ENCODE data around the gene RPRD1B.

RPRD1B gene

DNA sequence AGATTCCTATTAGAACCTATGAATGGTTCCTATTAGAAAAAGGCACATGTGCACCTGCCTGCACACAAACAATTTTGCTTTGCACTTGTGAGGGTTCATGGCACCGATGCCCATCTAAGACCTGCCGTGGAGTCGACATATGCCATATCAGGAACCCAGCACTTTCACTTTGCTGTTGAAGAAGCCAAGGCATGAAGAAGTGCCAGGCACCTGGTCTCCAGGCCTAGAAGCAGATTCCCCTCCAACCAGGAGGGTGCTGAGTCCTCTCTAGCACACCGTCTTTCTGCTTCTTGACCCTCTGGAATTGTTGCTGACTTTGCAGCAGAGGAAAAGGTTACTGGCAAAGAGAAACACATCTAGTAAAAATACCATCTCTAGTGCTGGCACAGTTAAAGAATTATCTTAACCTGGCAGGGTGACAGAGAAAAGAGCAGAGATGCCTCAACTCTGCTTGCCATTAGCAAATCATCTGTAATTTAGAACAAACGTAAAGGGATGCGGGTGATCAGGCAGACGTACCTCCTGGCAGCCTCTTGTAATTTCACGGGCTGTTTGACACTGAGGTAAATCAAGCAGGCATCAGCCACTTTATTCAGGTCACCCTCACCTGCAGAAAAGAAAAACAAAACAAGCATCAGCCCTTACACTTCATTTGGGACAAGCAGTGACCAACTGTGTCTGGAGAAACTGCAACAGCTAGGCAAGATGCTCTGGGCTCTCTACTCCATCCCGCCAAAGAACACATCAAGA is 37.5 kb upstream of the RPRD1B start:
- no peak for DNase-seq (ENCODE audit: low spot score)
- TF ChIP-seq, protein P1, sequence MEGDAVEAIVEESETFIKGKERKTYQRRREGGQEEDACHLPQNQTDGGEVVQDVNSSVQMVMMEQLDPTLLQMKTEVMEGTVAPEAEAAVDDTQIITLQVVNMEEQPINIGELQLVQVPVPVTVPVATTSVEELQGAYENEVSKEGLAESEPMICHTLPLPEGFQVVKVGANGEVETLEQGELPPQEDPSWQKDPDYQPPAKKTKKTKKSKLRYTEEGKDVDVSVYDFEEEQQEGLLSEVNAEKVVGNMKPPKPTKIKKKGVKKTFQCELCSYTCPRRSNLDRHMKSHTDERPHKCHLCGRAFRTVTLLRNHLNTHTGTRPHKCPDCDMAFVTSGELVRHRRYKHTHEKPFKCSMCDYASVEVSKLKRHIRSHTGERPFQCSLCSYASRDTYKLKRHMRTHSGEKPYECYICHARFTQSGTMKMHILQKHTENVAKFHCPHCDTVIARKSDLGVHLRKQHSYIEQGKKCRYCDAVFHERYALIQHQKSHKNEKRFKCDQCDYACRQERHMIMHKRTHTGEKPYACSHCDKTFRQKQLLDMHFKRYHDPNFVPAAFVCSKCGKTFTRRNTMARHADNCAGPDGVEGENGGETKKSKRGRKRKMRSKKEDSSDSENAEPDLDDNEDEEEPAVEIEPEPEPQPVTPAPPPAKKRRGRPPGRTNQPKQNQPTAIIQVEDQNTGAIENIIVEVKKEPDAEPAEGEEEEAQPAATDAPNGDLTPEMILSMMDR (IDR thresholded peaks at IDR 0.05; ENCODE audit: extremely low read depth, missing control alignments), result no peak

DNA sequence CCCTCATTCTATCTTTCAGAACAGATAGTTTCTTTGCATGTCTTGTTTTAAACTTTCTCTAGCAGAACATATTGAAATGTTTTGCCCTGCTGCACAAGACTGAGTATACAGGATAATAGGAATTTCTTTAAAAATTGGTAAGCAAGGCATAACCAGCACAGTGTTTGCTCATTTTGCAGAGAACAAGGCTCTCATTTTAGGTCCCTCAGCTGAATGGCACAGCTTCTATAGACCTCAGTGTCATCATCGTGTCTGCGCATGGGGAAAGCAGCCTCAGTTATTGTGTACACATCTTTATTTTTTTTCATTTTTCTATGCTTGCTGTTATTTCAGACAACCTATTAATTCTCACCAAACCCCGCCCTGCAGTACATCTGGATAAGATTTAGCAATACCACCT is 36.0 kb upstream of the RPRD1B start:
- TF ChIP-seq, protein P1 (IDR thresholded peaks at IDR 0.05; ENCODE audit: extremely low read depth, missing control alignments), result no peak
- no peak for DNase-seq (ENCODE audit: low spot score)

DNA sequence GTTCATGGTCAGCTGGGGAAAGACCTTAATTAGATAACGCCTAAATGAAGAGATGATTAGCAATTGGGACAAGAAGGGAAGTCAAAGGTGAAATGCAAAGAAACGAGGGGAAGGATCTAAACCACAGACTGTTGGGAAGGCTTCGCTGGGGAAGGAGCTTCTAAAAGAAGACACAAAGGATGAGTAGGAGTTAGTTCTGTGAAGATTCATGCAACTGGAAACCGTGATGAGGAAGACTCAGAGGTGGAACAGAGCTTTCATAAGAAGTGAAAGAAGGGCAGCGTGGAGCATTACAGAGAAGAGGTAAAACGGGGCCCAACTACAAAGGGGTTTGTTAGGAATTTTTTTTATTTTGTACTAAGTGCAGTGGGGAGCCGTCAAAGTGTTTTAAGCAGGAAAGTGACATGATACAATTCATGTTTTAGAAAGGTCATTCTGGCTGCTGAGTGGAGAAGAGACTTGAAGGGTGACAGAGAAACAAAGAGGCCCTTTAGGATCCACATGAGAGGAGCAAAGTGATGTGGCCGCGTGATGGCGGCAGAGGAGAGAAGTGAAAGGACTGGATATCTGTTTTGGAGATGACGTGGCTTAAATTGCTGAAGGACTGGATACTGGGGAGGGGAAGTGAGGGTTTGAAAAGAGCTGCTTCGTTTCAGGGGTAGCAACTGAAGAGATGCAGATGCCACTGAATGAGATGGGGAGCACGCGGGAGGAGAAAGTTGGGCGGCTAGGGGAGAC is 33.9 kb upstream of the RPRD1B start:
- TF ChIP-seq, protein P1 (IDR thresholded peaks at IDR 0.05; ENCODE audit: extremely low read depth, missing control alignments), result no peak
- DNase-seq (ENCODE audit: low spot score), result no peak

GRCh38 chr20:38000293-38000692 is 33.3 kb upstream of the RPRD1B start:
- TF ChIP-seq, protein P1 (IDR thresholded peaks at IDR 0.05; ENCODE audit: extremely low read depth, missing control alignments), result no peak

DNA sequence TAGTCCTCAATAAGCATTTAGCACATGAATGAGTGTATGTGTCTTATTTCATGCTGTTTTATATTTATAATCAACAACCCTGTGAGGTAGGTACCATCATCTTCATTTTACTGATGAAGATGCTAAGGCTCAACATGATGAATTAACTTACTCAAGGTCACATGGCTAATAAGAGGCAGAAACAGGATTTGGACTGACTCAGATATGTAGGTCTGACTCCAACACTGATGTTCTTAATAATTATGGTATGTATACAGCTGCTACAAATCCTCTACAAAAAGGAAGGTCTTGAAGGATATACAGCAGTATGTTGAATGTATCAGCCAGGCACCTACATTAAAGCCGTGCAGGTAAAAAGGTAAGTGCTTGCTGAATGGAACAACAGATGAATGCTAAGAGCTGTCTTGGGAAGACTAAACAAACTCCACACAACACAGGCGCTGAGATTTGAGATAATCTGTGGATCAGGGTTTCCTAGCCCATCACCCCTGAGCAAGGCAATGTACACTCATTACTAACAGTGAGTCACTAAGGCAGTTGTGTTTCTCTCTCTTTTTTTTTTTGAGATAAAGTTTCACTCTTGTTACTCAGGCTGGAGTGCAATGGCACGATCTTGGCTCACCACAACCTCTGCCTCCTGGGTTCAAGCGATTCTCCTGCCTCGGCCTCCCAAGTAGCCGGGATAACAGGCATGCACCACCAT is 32.2 kb upstream of the RPRD1B start:
- TF ChIP-seq, protein P1 (IDR thresholded peaks at IDR 0.05; ENCODE audit: extremely low read depth, missing control alignments), result no peak
- no peak for DNase-seq (ENCODE audit: low spot score)

More at GRCh38 chr20:38000293-38000692, 33.3 kb upstream of the RPRD1B start:
- DNase-seq (ENCODE audit: low spot score), result no peak

- TF ChIP-seq, protein P1 (IDR thresholded peaks at IDR 0.05; ENCODE audit: extremely low read depth, missing control alignments), result no peak
- DNase-seq (ENCODE audit: low spot score), result no peak
Measured at GRCh38 chr20:38001981-38002380, 31.6 kb upstream of the RPRD1B start.

GRCh38 chr20:38002422-38002821 is 31.1 kb upstream of the RPRD1B start:
- TF ChIP-seq, protein P1 (IDR thresholded peaks at IDR 0.05; ENCODE audit: extremely low read depth, missing control alignments), result no peak
- DNase-seq (ENCODE audit: low spot score), result no peak
